Endodermal cell (in vitro differentiated cells): ENCODE data around the gene CEBPB. TPM values are rescaled to one million over a fixed set of nuclear protein-coding genes. Genes with fewer than 3 reads are reported as not detected.

Experiments
- DNase-seq: peaks from one replicate; pipeline ENCODE4 v3.0.0-alpha.2; 2017
- H3K27ac ChIP-seq: 2 replicates; pipeline ENCODE4 v1.5.1; 2013; ENCODE audit warnings: mild to moderate bottlenecking, low read depth, low read length, moderate library complexity
- H3K27me3 ChIP-seq: 2 replicates; pipeline ENCODE4 v1.6.1; 2013; ENCODE audit warnings: mild to moderate bottlenecking, low read length, moderate library complexity; ENCODE audit not compliant: insufficient read depth, control insufficient read depth, poor library complexity, severe bottlenecking
- H3K36me3 ChIP-seq: 2 replicates; pipeline ENCODE4 v1.7.0; 2013; ENCODE audit warnings: mild to moderate bottlenecking, low read length, moderate library complexity; ENCODE audit not compliant: control insufficient read depth, insufficient read depth
- H3K4me1 ChIP-seq: one replicate; pipeline ENCODE4 v1.7.0; 2013; ENCODE audit warnings: low read length; ENCODE audit not compliant: control insufficient read depth, insufficient read depth
- H3K4me3 ChIP-seq: 2 replicates; pipeline ENCODE4 v1.5.1; 2013; ENCODE audit warnings: mild to moderate bottlenecking, low read length, moderate library complexity
- H3K9ac ChIP-seq: 2 replicates; pipeline ENCODE4 v1.6.1; 2013; ENCODE audit warnings: mild to moderate bottlenecking, low read length, moderate library complexity; ENCODE audit not compliant: poor library complexity, severe bottlenecking; ENCODE audit errors: extremely low read depth
- H3K9me3 ChIP-seq: 2 replicates; pipeline ENCODE4 v1.6.1; 2013; ENCODE audit warnings: mild to moderate bottlenecking, low read length, moderate library complexity; ENCODE audit not compliant: control insufficient read depth
- H3K27ac Mint-ChIP-seq: 2 replicates; pipeline ENCODE4 v1.8.0; 2020; ENCODE audit warnings: mixed read lengths
- H3K27me3 Mint-ChIP-seq: 2 replicates; pipeline ENCODE4 v1.8.0; 2021; ENCODE audit warnings: mild to moderate bottlenecking, mixed read lengths; ENCODE audit not compliant: insufficient read depth
- H3K36me3 Mint-ChIP-seq: 2 replicates; pipeline ENCODE4 v1.8.0; 2020; ENCODE audit warnings: low read depth, mixed read lengths
- H3K4me1 Mint-ChIP-seq: 2 replicates; pipeline ENCODE4 v1.8.0; 2020; ENCODE audit warnings: mixed read lengths
- H3K4me3 Mint-ChIP-seq: 2 replicates; pipeline ENCODE4 v1.8.0; 2020; ENCODE audit warnings: mild to moderate bottlenecking, moderate library complexity, mixed read lengths
- H3K9me3 Mint-ChIP-seq: 2 replicates; pipeline ENCODE4 v1.8.0; 2020; ENCODE audit warnings: mild to moderate bottlenecking, mixed read lengths
- WGBS, 2 experiments: methylation state at CpG; one replicate each; pipeline versions ENCODE4 v1.1.5 to v1.1.7; 2013; ENCODE audit warnings: missing lambda C conversion rate in 2 of 2, mixed read lengths in 1 of 2; ENCODE audit not compliant: insufficient coverage in 1 of 2, insufficient read length in 1 of 2; 5-methylcytosine and 5-hydroxymethylcytosine counted together
- total RNA-seq, 2 donors: library from RNA; stranded (reverse); fragmentation: NEBNext Ultra II Directional in 1 of 2; extraction: Animal tissue kit (Norgen Biotek cat#: 25700) in 1 of 2; gene quantifications; 2 replicates in 1 of 2; 3 replicates in 1 of 2; pipeline ENCODE4 v1.2.1, GENCODE V29; 2021
- TF ChIP-seq, protein P1 (sequence below): fragments of 200-600 bp; sonication (generic); conservative IDR thresholded peaks from 2 replicates; pipeline ENCODE4 v1.5.0; 2021; ENCODE audit warnings: antibody characterized with exemption, mild to moderate bottlenecking

CEBPB gene
- total RNA-seq, 2 donors from 2014 or later = 14.9 to 15.1 TPM

DNA sequence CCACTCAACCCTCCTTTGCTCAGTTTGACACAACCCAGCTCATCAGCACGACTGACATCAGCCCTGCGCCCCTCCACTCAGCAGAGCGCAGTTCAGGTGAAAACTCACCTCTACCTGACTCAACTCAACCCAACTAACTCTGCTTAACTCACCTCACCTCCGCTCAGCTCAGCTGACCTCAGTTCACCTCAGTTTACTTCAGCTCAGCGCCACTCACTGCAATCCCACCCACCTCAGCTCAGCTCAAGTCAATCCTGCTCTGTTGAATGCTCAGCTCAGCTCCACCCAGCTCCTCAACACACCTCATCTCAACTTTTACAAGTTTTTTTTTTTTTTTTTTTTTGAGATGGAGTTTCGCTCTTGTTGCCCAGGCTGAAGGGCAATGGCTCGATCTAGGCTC, 39.6 kb downstream of the CEBPB start:
- no peak for DNase-seq
- TF ChIP-seq, protein P1, sequence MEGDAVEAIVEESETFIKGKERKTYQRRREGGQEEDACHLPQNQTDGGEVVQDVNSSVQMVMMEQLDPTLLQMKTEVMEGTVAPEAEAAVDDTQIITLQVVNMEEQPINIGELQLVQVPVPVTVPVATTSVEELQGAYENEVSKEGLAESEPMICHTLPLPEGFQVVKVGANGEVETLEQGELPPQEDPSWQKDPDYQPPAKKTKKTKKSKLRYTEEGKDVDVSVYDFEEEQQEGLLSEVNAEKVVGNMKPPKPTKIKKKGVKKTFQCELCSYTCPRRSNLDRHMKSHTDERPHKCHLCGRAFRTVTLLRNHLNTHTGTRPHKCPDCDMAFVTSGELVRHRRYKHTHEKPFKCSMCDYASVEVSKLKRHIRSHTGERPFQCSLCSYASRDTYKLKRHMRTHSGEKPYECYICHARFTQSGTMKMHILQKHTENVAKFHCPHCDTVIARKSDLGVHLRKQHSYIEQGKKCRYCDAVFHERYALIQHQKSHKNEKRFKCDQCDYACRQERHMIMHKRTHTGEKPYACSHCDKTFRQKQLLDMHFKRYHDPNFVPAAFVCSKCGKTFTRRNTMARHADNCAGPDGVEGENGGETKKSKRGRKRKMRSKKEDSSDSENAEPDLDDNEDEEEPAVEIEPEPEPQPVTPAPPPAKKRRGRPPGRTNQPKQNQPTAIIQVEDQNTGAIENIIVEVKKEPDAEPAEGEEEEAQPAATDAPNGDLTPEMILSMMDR = no peak
- no peaks in the 10 kb centered on the region for H3K36me3 Mint-ChIP-seq
- Histone ChIP-seq H3K4me1 (no peaks in the 10 kb centered on the region), H3K4me3 (no peak overlapping the region), H3K36me3 (no peaks in the 10 kb centered on the region), H3K27ac (no peak overlapping the region), H3K9me3 (no peaks in the 10 kb centered on the region), H3K9ac (no peak overlapping the region), H3K27me3 (no peaks in the 10 kb centered on the region)
- 95 to 100% methylated on average over 2 to 6 of the region's 7 CpGs for WGBS, 2 experiments
- peak overlapping the region; percentile 35 for H3K27ac Mint-ChIP-seq
- no peaks in the 10 kb centered on the region for H3K27me3 Mint-ChIP-seq
- H3K4me3 Mint-ChIP-seq = no peak overlapping the region
- no peaks in the 10 kb centered on the region for H3K4me1 Mint-ChIP-seq
- H3K9me3 Mint-ChIP-seq = no peaks in the 10 kb centered on the region

DNA sequence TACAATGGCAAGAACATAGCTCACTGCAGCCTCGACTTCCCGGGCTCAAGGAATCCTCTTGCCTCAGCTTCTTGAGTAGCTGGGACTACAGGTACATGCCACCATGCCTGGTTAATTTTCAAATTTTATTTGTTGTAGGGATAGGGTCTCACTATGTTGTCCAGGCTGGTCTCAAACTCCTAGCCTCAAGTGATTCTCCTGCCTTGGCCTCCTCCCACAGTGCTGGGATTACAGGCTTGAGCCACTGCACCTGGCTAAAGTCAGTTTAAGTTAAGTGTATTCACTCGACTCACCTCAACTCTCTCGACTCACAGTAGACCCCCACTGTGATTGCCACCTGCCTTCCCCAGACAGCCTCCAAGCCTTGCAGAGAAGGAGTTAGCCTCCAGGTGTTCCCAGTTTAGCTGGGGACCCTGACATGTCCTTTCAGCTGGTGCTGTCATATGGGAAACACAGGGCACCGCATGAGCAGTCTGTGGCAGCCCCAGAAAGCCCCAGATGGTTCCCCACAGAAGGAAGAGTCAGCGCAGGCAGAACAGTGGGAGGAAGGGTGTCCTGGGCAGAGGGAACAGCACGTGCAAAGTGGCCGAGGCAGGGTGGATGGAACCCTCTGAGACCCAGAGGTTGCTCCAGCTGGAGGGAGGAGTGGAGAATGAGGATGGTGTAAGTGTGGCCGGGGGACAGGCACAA, 40.4 kb downstream of the CEBPB start:
- H3K9me3 ChIP-seq = no peaks in the 10 kb centered on the region
- H3K4me3 ChIP-seq = no peak overlapping the region
- Mint-ChIP-seq H3K4me3 (no peak overlapping the region), H3K27ac (no peak overlapping the region), H3K27me3 (no peaks in the 10 kb centered on the region), H3K36me3 (no peaks in the 10 kb centered on the region), H3K4me1 (no peaks in the 10 kb centered on the region), H3K9me3 (no peaks in the 10 kb centered on the region)
- H3K4me1 ChIP-seq = no peaks in the 10 kb centered on the region
- no peaks in the 10 kb centered on the region for H3K36me3 ChIP-seq
- H3K27ac ChIP-seq = no peak overlapping the region
- WGBS, 2 experiments = 90 to 92% methylated on average over 7 to 9 of the region's 9 CpGs
- TF ChIP-seq, protein P1 = no peak
- H3K9ac ChIP-seq = no peak overlapping the region
- no peaks in the 10 kb centered on the region for H3K27me3 ChIP-seq
- DNase-seq = no peak

GRCh38 chr20:50231854-50232253, 41.2 kb downstream of the CEBPB start:
- 86 to 95% methylated on average over 5 to 6 of the region's 6 CpGs for WGBS, 2 experiments
- Mint-ChIP-seq H3K4me3 (no peak overlapping the region), H3K27ac (no peak overlapping the region), H3K27me3 (no peaks in the 10 kb centered on the region), H3K36me3 (no peaks in the 10 kb centered on the region), H3K9me3 (no peaks in the 10 kb centered on the region), H3K4me1 (no peaks in the 10 kb centered on the region)
- Histone ChIP-seq H3K9ac (no peak overlapping the region), H3K36me3 (no peaks in the 10 kb centered on the region), H3K27me3 (no peaks in the 10 kb centered on the region), H3K4me3 (no peak overlapping the region), H3K9me3 (no peaks in the 10 kb centered on the region), H3K27ac (no peak overlapping the region), H3K4me1 (no peaks in the 10 kb centered on the region)
- TF ChIP-seq, protein P1 = no peak
- DNase-seq = no peak
